NCI-H524 (cell line): ENCODE results near the gene LRP11.
"Not testable (repeated sequence)": the region's sequence is repeated elsewhere in the genome, so short reads cannot be mapped to it uniquely, and the experiment has no call there.

Experiments used
- DNase-seq, 2 experiments: peaks; one replicate each; lab custom pipeline; 2025; lab: John Stamatoyannopoulos, UW

LRP11 gene

GRCh38 chr6:149863698-149864577, at the start of gene LRP11:
TSS of gene LRP11 (minus strand) at chr6:149864359. CDS start at chr6:149864020, 339 bp downstream.
- DNase-seq, result peak; percentile 65 to 91

DNA sequence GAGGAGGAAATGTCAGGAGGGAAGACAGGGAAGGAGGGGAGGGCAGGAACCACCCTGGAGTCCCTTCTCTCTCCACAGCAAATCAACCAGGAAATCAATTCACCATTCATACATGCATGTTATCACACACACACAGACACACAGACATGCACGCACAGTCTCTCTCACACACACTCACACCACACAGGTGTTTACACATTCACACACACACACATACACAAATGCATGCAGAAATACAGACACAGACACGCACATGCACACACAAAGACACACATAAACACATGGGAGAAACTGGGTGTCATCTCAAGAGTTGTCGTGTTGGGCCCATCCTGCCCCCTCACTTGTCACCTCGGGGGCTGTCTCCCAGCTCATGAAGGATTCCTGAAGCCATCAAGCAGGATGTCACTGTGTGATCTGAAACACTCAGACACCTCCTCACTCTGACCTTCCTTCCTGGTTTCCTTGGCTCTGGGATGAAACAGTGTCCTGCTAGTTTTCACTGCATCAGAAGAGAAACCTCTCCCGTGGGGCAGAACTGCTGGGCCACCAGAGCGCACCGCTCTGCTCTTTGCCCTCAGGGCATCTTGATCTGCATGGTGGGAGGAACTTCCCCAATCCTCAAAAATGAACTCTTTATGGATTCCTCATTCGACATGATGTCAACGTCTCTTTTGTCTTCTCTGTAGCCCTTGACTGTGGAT, 49.5 kb upstream of the LRP11 start:
- DNase-seq, result no peak

GRCh38 chr6:149913085-149913484, 48.9 kb upstream of the LRP11 start:
- DNase-seq, result no peak

- DNase-seq, result not testable (repeated sequence)
Measured at GRCh38 chr6:149912680-149913079, 48.5 kb upstream of the LRP11 start.

GRCh38 chr6:149910721-149911151, 46.6 kb upstream of the LRP11 start:
- DNase-seq, result no peak

DNA sequence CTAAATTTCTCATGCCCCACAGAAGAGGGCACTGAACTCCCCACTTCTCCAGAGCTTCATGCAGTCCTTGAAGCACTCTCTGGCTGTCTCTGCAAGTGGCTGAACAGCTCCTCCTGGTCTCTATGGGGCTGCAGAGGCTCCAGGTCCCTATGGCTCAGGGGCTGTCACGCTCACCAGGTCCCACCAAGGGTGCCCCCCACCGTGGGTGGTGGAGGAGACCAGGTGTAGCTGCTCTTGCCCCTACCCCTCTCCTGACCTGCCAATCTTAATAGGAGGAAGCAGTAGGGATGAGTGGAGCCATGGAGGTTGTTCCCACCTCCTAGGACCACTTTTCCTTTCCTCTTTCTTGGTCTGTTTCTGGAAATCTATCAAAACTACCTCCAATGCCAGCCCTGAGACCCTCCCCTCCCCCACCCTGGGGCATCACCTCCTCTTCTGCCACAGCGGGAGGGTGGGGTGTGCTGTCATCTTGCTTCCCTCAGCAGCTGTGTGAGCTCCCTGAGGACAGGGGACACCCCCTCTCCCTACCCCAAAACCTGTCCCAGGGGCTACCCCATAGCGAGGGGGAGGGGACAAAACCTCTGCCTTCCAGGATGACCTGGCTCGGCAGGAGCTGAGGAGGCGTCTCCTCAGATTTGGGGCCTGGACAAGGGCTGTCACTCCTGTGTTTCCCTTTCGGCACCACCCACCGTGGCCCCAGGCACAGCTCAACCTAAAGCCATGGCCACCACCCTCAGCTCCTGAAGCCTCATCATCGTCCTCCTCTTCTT, 45.7 kb upstream of the LRP11 start:
- no peak for DNase-seq

GRCh38 chr6:149908480-149908879, 44.3 kb upstream of the LRP11 start:
- DNase-seq, result not testable (repeated sequence)

GRCh38 chr6:149907317-149907716, 43.2 kb upstream of the LRP11 start:
- DNase-seq, result no peak

DNA sequence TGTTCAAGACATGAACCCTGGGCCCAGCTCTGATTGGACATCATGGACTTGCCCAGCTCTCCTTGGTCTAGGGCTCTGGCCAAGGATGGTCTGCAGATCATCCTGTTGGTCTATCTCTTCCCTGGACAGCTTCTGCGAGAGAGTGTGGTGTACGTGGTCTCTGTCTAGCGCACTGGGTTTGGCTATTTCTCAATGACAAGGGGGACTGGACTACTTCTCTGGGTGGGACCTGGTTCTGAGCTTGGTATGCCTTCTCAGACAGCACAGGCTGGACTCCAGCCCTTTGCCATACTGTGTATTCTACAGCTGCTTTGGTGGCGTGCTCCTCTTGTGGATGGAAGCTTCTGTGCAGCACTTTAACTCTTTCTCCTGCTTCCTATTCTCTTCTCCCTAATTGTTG, 42.2 kb upstream of the LRP11 start:
- no peak for DNase-seq

DNA sequence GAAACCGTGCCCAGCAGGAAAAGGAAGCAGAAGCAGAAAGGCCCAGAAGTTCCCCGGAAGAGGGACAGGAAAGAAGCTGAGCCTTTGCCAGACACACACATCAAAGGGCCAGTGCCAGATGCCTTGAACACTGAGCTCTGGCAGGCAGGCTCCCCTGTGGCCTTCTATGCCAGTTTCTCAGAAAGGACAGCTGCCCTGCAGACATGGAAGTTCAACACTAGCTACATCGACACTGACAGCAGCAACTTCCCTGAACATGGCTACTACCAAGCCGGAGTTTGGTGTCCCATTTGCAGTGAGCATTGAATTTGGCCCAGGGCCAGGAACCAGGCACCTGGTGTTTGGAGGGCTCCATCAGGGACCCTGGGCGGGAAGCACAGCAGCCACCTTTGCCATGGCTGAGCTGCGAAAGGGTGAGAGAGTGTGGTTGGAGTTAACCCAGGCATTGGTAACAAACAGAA, 41.8 kb upstream of the LRP11 start:
- DNase-seq, result no peak

- no peak for DNase-seq
Measured at GRCh38 chr6:149905371-149905910, 41.3 kb upstream of the LRP11 start.

DNA sequence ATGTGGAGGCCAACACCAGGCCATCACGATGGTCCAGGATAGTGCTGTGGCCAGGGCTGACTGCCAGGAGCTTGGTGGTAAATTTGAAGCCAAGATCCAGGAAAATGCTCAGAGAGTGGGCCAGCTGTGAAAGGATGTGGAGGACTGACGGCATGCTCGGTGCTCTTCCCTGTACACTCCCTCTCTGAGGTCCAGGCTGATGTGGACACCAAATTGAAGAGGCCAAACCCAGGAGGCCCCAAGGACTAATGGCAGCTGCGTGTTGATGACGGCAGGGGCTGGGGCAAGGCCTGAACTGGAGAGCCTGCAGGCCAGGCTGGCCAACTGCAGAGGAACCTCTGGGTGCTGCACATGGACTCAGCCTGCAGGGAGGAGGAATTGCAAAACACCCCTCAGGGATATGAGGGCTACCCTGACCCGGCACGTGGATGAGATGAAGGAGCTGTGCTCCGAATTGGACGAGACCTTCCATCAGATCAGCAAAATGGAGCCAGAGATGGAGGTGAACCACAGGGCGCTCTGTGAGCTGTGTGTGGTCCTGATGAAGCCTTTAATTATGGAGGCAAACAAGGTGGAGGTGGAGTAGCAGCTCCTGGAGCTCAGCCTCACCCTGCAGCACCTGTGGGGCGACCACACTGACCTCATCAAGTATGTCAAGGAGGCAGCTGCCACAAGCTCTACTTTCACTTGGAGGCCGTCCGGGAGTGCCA, 40.7 kb upstream of the LRP11 start:
- no peak for DNase-seq

DNA sequence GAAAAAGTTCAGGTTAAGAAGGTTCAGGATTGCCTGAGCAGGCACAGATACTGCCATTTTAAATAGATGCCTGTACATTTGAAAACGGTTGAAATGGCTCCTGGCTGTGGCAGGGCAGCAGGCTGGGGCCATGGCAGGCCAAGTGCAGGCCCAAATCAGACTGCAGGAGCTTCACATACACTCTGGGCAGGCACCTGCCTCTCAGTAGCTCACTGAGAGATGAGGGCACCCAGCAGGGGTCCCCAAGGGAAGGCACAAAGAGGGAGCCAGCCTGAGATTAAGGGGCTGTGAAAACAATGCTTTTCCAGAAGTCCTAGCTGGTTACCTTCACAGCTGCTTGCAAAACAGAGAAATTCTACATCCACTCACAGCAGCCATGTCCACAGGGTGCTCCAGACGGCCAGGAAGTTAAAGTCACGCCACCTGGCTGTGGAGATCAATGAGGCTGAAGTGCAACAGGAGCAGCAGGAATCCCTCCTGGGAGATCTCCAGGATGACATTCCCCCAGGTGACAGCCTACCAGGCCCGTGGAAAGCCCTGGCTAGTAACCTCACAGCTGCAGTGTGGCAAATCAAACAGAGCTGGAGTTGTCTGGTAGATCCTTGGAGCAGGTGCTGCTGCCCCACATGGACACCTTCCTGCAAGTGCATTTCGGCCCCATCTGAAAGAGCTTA, 39.9 kb upstream of the LRP11 start:
- DNase-seq, result peak in 1 of 2 experiments; percentile 24

GRCh38 chr6:149901444-149902140, 37.4 kb upstream of the LRP11 start:
- no peak for DNase-seq

GRCh38 chr6:149900620-149901443, 36.7 kb upstream of the LRP11 start:
- DNase-seq, result no peak

DNA sequence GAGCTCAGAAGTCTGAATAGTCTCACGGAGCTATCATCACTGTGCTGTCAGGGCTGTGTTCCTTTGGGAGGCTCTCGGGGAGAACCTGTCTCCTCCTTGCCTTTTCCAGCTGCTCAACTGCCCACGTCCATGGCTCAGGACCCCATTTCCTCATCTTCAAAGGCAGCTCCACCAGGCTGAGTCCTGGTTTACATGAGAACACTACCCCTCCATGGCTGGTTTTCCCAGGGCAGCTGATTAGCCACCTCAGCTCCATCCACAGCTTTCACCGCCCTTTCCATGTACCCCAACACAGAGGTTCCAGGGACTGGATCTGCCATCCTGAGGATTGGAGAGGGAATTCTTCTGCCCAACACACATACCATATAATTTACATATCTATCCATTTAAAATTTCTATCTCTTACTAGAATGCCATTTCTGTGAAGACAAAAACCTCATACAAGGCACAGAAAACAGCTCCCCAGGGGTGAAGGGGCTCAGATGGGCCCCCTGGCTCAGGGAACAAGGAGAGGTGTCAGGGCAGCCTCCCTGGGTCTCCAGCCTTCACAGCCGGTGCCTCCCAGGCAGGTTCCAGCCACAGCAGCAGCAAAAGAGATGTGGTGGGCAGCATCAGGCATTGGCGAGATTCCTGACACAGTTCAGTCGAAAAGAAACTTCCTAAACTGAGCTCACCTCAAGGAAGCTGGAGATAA, 35.9 kb upstream of the LRP11 start:
- no peak for DNase-seq

- no peak for DNase-seq
Measured at GRCh38 chr6:149899486-149899885, 35.3 kb upstream of the LRP11 start.

DNA sequence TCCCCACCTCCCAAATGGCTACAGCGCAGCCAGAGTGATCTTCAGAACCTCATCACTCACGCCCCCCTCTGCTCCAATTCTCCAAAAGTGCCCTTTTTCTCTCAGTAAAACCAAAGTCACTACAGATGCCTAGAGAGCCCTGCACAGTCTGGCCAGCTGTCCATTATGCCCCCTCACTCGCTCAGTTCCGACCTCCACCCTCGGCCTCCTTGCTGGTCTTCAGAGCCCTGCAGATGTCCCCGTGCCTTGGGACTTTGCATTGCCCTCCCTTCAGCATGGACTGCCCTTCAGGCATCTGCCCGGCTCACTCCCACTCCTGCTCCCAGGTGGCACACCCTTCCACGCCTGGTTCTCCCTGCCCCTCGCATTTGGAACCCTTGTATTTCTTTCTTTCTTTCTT, 34.8 kb upstream of the LRP11 start:
- DNase-seq, result no peak
